Pancreas (tissue), 10 donors: ENCODE data around the gene NKX1-1. TPM values are rescaled to one million over a fixed set of nuclear protein-coding genes. Genes with fewer than 3 reads are reported as not detected.

Experiments used
- ATAC-seq, 4 donors: fragments of 200-7000 bp; cut with Tn5 transposase; one replicate each; pipeline versions ENCODE4 v1.8.0 to v1.9.1; 2020; ENCODE audit warnings: mild to moderate bottlenecking in 4 of 4, moderate library complexity in 4 of 4
- DNase-seq, 6 donors: peaks; one replicate each; pipeline ENCODE4 v3.0.0-alpha.2; 2020
- FAIRE-seq: peaks from 2 replicates; lab custom pipeline; 2012; peaks lifted over from hg19 to GRCh38; lab: Jason Lieb, UNC
- H3K27ac ChIP-seq, 4 donors: fragments of 200-600 bp; sonication (generic); 1 replicate in 3 of 4; 2 replicates in 1 of 4; pipeline versions ENCODE4 v1.5.0 to v1.8.0; 2020
- H3K27me3 ChIP-seq, 4 donors: fragments of 200-600 bp; one replicate each; pipeline ENCODE4 v1.8.0; 2021
- H3K36me3 ChIP-seq, 3 donors: fragments of 200-600 bp; sonication (generic) in 1 of 3; one replicate each; pipeline versions ENCODE4 v1.5.0 to v1.8.0; 2020 to 2021
- H3K4me1 ChIP-seq, 3 donors: fragments of 200-600 bp; one replicate each; pipeline ENCODE4 v1.8.0; 2021
- H3K4me3 ChIP-seq, 4 donors: fragments of 200-600 bp; sonication (generic) in 2 of 4; one replicate each; pipeline versions ENCODE4 v1.5.0 to v1.8.0; 2020 to 2021
- H3K9me3 ChIP-seq, 4 donors: fragments of 200-600 bp; one replicate each; pipeline ENCODE4 v1.8.0; 2021
- CTCF ChIP-seq, 4 donors: fragments of 200-600 bp; sonication (generic) in 3 of 4; IDR thresholded peaks; one replicate each; pipeline versions ENCODE4 v1.5.0 to v1.8.0; 2021; ENCODE audit warnings: antibody characterized with exemption in 4 of 4
- WGBS, 2 donors: extraction: QIAGEN DNeasy Blood & Tissue Kit; methylation state at CpG; one replicate each; pipeline ENCODE4 v1.1.7; 2013; 5-methylcytosine and 5-hydroxymethylcytosine counted together
- intact Hi-C, 3 donors: fragments of 100-400 bp; cut with DNase I; formaldehyde crosslinking; loops; one replicate each; pipeline versions ENCODE4 v1.11.1 to v1.14.2; 2022
- polyA plus RNA-seq, 2 donors: library from polyadenylated mRNA; stranded (reverse); fragments of 200-250 nt; gene quantifications; one replicate each; pipeline ENCODE4 v1.2.3, GENCODE V29; 2013
- total RNA-seq, 6 donors: library from RNA; stranded (reverse); fragmentation: NEBNext Ultra II Directional in 4 of 6; extraction: Animal tissue kit (Norgen Biotek cat#: 25700) in 4 of 6; gene quantifications; one replicate each; pipeline versions ENCODE4 v1.2.1 to v1.2.4, GENCODE V29; 2021 to 2023
- donor health status: healthy with polysubstance abuse.
- donor health status: DM: no; HTN: no; CAD: no; lungs with moderate emphysema.
- donor health status: DM: no; HTN: no; CAD: no.
- donor health status: control.
- donor health status: control.
- donor health status: Bipolar disorder and iron deficiency.
- donor health status: DM: yes; HTN: yes; CAD: no.
- donor health status: DM: no; HTN: no; CAD: no.
- donor health status: DM: no; HTN: no; CAD: no.
- donor health status: DM: yes; HTN: yes; CAD: no.

The NKX1-1 gene
- total and polyA plus RNA-seq, 8 donors, result not detected

GRCh38 chr4:1451106-1451751 lies 45.0 kb upstream of the NKX1-1 start:
- Histone ChIP-seq H3K4me1 (no peaks in the 10 kb centered on the region), H3K9me3 (no peaks in the 10 kb centered on the region), H3K36me3 (no peaks in the 10 kb centered on the region), H3K27me3 (no peaks in the 10 kb centered on the region), H3K27ac (no peak overlapping the region), H3K4me3 (no peak overlapping the region)
- FAIRE-seq (no peak), ATAC-seq (no peak), DNase-seq (peak in 2 of 6 donors; percentile 10 to 29)
- intact Hi-C loops, result no loop called here
- no peak for TF ChIP-seq CTCF (IDR thresholded peaks at IDR 0.05)
- WGBS, 2 donors, result 58 to 64% methylated on average over 18 of the region's 18 CpGs

- no peaks in the 10 kb centered on the region for H3K4me1 ChIP-seq
- H3K27ac ChIP-seq, result no peak overlapping the region
- 62 to 76% methylated on average over 28 to 32 of the region's 32 CpGs for WGBS, 2 donors
- ATAC-seq (no peak), FAIRE-seq (no peak), DNase-seq (peak in 2 of 6 donors; percentile 45 to 47)
- no peaks in the 10 kb centered on the region for H3K27me3 ChIP-seq
- no peak overlapping the region for H3K4me3 ChIP-seq
- H3K36me3 ChIP-seq, result no peaks in the 10 kb centered on the region
- no peaks in the 10 kb centered on the region for H3K9me3 ChIP-seq
- intact Hi-C loops, result no loop called here
- no peak for TF ChIP-seq CTCF (IDR thresholded peaks at IDR 0.05)
Measured at GRCh38 chr4:1449833-1450741, 43.8 kb upstream of the NKX1-1 start.

DNA sequence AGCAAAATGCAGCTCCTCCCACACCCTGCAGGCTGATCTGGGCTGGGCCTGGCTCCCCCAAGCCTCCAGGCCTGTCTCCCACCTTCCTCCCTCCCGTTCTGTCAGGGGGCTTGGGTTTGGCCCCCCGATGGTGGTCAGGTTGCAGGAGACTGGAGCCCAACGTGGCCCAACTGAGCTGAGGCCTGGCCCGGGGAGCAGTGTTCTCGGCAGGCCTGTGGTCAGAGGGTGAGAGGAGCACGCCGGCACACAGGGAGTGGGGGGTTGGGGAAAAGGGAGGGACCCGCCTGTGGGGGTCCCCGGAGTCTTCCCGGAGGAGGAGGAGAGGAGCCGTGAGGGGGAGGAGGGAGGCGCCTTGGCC lies 43.2 kb upstream of the NKX1-1 start:
- H3K9me3 ChIP-seq, result no peaks in the 10 kb centered on the region
- no peak for TF ChIP-seq CTCF (IDR thresholded peaks at IDR 0.05)
- H3K27ac ChIP-seq, result no peak overlapping the region
- no peaks in the 10 kb centered on the region for H3K36me3 ChIP-seq
- H3K4me3 ChIP-seq, result no peak overlapping the region
- H3K4me1 ChIP-seq, result no peaks in the 10 kb centered on the region
- ATAC-seq (no peak), DNase-seq (no peak), FAIRE-seq (no peak)
- WGBS, 2 donors, result 50 to 58% methylated on average over 11 to 12 of the region's 12 CpGs
- intact Hi-C loops, result no loop called here
- no peaks in the 10 kb centered on the region for H3K27me3 ChIP-seq

DNA sequence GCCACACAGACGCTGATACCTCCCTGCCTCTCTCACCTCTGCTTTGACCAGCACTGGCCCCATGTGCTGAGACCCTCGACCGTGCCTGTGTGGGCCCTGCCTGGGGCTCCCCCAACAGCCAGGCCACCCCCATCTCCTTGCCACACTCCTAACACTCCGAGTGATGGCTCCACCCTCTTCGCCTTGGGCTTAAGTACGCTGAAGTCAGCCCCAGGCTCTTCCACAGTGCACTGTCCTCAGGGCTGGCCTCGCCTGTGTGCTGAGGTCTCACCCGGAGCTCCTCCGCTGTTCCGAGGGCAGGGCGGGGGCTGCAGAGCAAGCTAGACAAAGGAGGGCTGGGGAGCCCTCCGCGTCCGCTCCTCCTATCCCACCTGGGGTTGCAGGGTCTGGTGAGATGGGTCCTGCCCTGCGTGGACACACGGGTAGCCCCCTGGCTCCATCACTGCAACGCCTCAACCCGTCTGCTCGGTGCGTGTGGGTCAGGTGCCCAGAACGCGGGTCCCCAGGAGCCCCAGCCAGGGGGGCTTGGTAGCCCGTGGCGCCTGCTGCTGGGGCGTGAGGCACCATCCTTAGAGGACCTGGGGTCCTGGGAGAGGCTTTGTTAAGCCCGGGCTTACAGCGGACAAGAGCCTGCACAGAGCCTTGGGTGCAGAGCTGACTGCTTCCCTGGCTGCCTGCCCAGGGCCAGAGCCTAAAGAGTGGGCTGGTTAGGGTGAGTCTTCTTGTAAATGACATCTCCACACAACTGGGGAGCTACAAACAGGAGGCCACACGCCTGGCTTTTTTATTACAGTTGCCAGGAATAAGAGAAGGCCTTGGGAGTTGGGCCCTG lies 42.6 kb upstream of the NKX1-1 start:
- H3K27ac ChIP-seq, result no peak overlapping the region
- no peaks in the 10 kb centered on the region for H3K4me1 ChIP-seq
- no peak for TF ChIP-seq CTCF (IDR thresholded peaks at IDR 0.05)
- FAIRE-seq (no peak), DNase-seq (peak in 3 of 6 donors; percentile 8 to 48 (median 44)), ATAC-seq (no peak)
- no peaks in the 10 kb centered on the region for H3K9me3 ChIP-seq
- H3K4me3 ChIP-seq, result no peak overlapping the region
- no peaks in the 10 kb centered on the region for H3K27me3 ChIP-seq
- intact Hi-C loops, result no loop called here
- WGBS, 2 donors, result 61 to 69% methylated on average over 28 of the region's 28 CpGs
- H3K36me3 ChIP-seq, result no peaks in the 10 kb centered on the region
